ENCODE measurements around the gene DNAI1. TPM values are rescaled to one million over a fixed set of nuclear protein-coding genes. Genes with fewer than 3 reads are reported as not detected.

Gene DNAI1
- total and polyA plus RNA-seq, 2 of the 4 experiments (the other 2 are of a cell fraction): not detected

- H2BK120ac ChIP-seq (ENCODE audit: low read depth, low read length): no peak overlapping the region
- dilution Hi-C loops (cut with HindIII; ENCODE audit: low sequenced_read_pairs, unreplicated experiment): no loop called here
- H2BK5ac ChIP-seq (ENCODE audit: low read depth, low read length, poor library complexity, severe bottlenecking): no peak overlapping the region
- no peaks in the 10 kb centered on the region for H3K4me1 ChIP-seq (ENCODE audit: control insufficient read depth, insufficient read depth, low read length)
- H3K18ac ChIP-seq (ENCODE audit: low read depth, low read length): no peak overlapping the region
- no peak overlapping the region for H3K9ac ChIP-seq (ENCODE audit: low read depth, low read length)
- H3K27ac ChIP-seq (ENCODE audit: insufficient read depth, low read length): no peak overlapping the region
- whole genome bisulfite sequencing, 2 experiments (ENCODE audit: extremely low coverage in 2 of 2, insufficient read length in 1 of 2): 61% methylated on average over 12 of the region's 16 CpGs; no CpG with 5 or more reads in 1 of the 2 experiments
- peak; percentile 70 for DNase-seq
- H4K5ac ChIP-seq (ENCODE audit: low read depth, low read length): no peak overlapping the region
- no peak overlapping the region for H3K23ac ChIP-seq (ENCODE audit: low read depth, low read length)
- peaks cover 25% of the 10 kb centered on the region; the same call in 1 of the 2 replicates for H3K27me3 ChIP-seq (ENCODE audit: control insufficient read depth, insufficient read depth, low read length)
- in situ Hi-C loops (cut with MboI; ENCODE audit: low sequenced_read_pairs): no loop called here
- H4K8ac ChIP-seq (ENCODE audit: low read depth in 2 of 2, low read length in 2 of 2): no peak overlapping the region
- CTCF ChIA-PET: interaction anchor here (0.8 to 2.6 kb wide), 15 partner anchors 8 to 104 kb away, joined by 3 to 35 read pairs (median 4); no protein-coding TSS in a partner anchor
- intact Hi-C loops (cut with micrococcal nuclease): loop anchor here (1.0 to 5.0 kb wide), 3 partner anchors 110 to 215 kb away; no protein-coding TSS in a partner anchor
- H3K4me3 ChIP-seq (ENCODE audit: insufficient read depth, low read depth, low read length): no peak overlapping the region
- H2AFZ ChIP-seq (replicated peaks; ENCODE audit: low read length, poor library complexity): peak overlapping the region; percentile 68
- no peaks in the 10 kb centered on the region for H3K9me3 ChIP-seq (ENCODE audit: control insufficient read depth, insufficient read depth, low read length)
- no peak overlapping the region for H4K91ac ChIP-seq (ENCODE audit: insufficient read depth, low read depth, low read length)
- no peak overlapping the region for H2BK15ac ChIP-seq (ENCODE audit: low read depth, low read length)
- peaks cover 3% of the 10 kb centered on the region; the same call in 1 of the 2 replicates for H3K9me1 ChIP-seq (ENCODE audit: insufficient read depth, low read length)
- H2AK9ac ChIP-seq (replicated peaks; ENCODE audit: low read depth, low read length, poor library complexity): peak overlapping the region; percentile 14
- H3K79me1 ChIP-seq (ENCODE audit: low read depth in 1 of 2, low read length in 2 of 2): no peaks in the 10 kb centered on the region
- no peaks in the 10 kb centered on the region for H3K36me3 ChIP-seq (ENCODE audit: control insufficient read depth, insufficient read depth, low read length)
- H2AK5ac ChIP-seq (ENCODE audit: low read depth, low read length): no peak overlapping the region
- H3K4ac ChIP-seq (ENCODE audit: low read depth, low read length): no peak overlapping the region
- POLR2A ChIA-PET (ENCODE audit: unreplicated experiment): no interaction called here
- H4K20me1 ChIP-seq (ENCODE audit: insufficient read depth, low read length): no peaks in the 10 kb centered on the region
- no TSS peak for BruUV-seq (replicated peaks)
- no peak overlapping the region for H3K4me2 ChIP-seq (ENCODE audit: low read depth, low read length)
- no peak overlapping the region for H3K56ac ChIP-seq (ENCODE audit: extremely low read depth, insufficient read depth, low read length)
- H2BK20ac ChIP-seq (ENCODE audit: low read depth, low read length): no peak overlapping the region
- ATAC-seq (ENCODE audit: low read depth): peak; percentile 76
- H3K14ac ChIP-seq (replicated peaks; ENCODE audit: low read depth, low read length): no peak overlapping the region
- no peak for TF ChIP-seq MXI1 (IDR thresholded peaks at IDR 0.05; ENCODE audit: borderline replicate concordance, low read depth, low read length)
- TF ChIP-seq POLR2A (IDR thresholded peaks at IDR 0.05; ENCODE audit: low read depth, low read length): no peak
- TF ChIP-seq CEBPB (IDR thresholded peaks at IDR 0.05; ENCODE audit: low read depth, low read length): no peak
- peak; percentile 98 for TF ChIP-seq BHLHE40 (IDR thresholded peaks at IDR 0.05; ENCODE audit: low read depth, low read length)
- TF ChIP-seq RFX5 (IDR thresholded peaks at IDR 0.05; ENCODE audit: low read depth, low read length): no peak
- no peak for TF ChIP-seq ELK1 (IDR thresholded peaks at IDR 0.05; ENCODE audit: borderline replicate concordance, low read depth, low read length)
- peak; percentile 59 for TF ChIP-seq SMC3 (IDR thresholded peaks at IDR 0.05; ENCODE audit: low read depth, low read length)
- no peak for TF ChIP-seq MAFK (IDR thresholded peaks at IDR 0.05; ENCODE audit: low read depth, low read length)
- TF ChIP-seq CHD1 (IDR thresholded peaks at IDR 0.05; ENCODE audit: low read depth, low read length): no peak
- TF ChIP-seq RCOR1 (IDR thresholded peaks at IDR 0.05; ENCODE audit: insufficient replicate concordance, low read length): no peak
- TF ChIP-seq MAZ (IDR thresholded peaks at IDR 0.05; ENCODE audit: borderline replicate concordance, low read depth, low read length): no peak
- TF ChIP-seq CTCF (conservative IDR thresholded peaks at IDR 0.05; ENCODE audit: low read depth, low read length): peak; percentile 60
- peak; percentile 73 for TF ChIP-seq USF2 (IDR thresholded peaks at IDR 0.05; ENCODE audit: low read depth, low read length)
Measured at GRCh38 chr9:34546834-34547827, 88.5 kb downstream of the DNAI1 start.

Data from IMR-90 (cell line).